Measurements from ENCODE around the gene SLC16A4.
A peak's percentile ranks its signal among the peaks of the same experiment; 100 is the strongest.

Gene SLC16A4

GRCh38 chr1:110370827-110371226 is 20.0 kb downstream of the SLC16A4 start:
- H3K36me3 ChIP-seq (ENCODE audit: insufficient read depth, low read length), result peaks cover 46% of the 10 kb centered on the region
- H2AFZ ChIP-seq (ENCODE audit: low read depth, low read length), result no peak overlapping the region
- no peaks in the 10 kb centered on the region for H3K4me1 ChIP-seq (ENCODE audit: insufficient read depth, low read length)
- no peaks in the 10 kb centered on the region for H3K9me3 ChIP-seq (ENCODE audit: low read length)
- H3K4me3 ChIP-seq (ENCODE audit: low read length), result no peak overlapping the region
- H3K27me3 ChIP-seq (ENCODE audit: insufficient read depth, low read length), result no peaks in the 10 kb centered on the region

GRCh38 chr1:110364221-110364620 is 26.6 kb downstream of the SLC16A4 start:
- Histone ChIP-seq H3K36me3 (ENCODE audit: insufficient read depth, low read length) (peaks cover 38% of the 10 kb centered on the region), H2AFZ (ENCODE audit: low read depth, low read length) (no peak overlapping the region), H3K9me3 (ENCODE audit: low read length) (no peaks in the 10 kb centered on the region), H3K4me3 (ENCODE audit: low read length) (no peak overlapping the region), H3K4me1 (ENCODE audit: insufficient read depth, low read length) (no peaks in the 10 kb centered on the region), H3K27me3 (ENCODE audit: insufficient read depth, low read length) (no peaks in the 10 kb centered on the region)

GRCh38 chr1:110361856-110362255 is 29.0 kb downstream of the SLC16A4 start:
- Histone ChIP-seq H3K9me3 (ENCODE audit: low read length) (no peaks in the 10 kb centered on the region), H2AFZ (ENCODE audit: low read depth, low read length) (no peak overlapping the region), H3K27me3 (ENCODE audit: insufficient read depth, low read length) (no peaks in the 10 kb centered on the region), H3K4me3 (ENCODE audit: low read length) (no peak overlapping the region), H3K36me3 (ENCODE audit: insufficient read depth, low read length) (peaks cover 40% of the 10 kb centered on the region), H3K4me1 (ENCODE audit: insufficient read depth, low read length) (no peaks in the 10 kb centered on the region)

GRCh38 chr1:110360431-110360830 is 30.4 kb downstream of the SLC16A4 start:
- Histone ChIP-seq H3K4me1 (ENCODE audit: insufficient read depth, low read length) (peaks cover 9% of the 10 kb centered on the region), H3K9me3 (ENCODE audit: low read length) (no peaks in the 10 kb centered on the region), H3K36me3 (ENCODE audit: insufficient read depth, low read length) (peaks cover 45% of the 10 kb centered on the region), H2AFZ (ENCODE audit: low read depth, low read length) (no peak overlapping the region), H3K4me3 (ENCODE audit: low read length) (no peak overlapping the region), H3K27me3 (ENCODE audit: insufficient read depth, low read length) (no peaks in the 10 kb centered on the region)

GRCh38 chr1:110356379-110356778 is 34.4 kb downstream of the SLC16A4 start:
- H3K4me3 ChIP-seq (ENCODE audit: low read length), result no peak overlapping the region
- H3K36me3 ChIP-seq (ENCODE audit: insufficient read depth, low read length), result peaks cover 39% of the 10 kb centered on the region
- H3K9me3 ChIP-seq (ENCODE audit: low read length), result no peaks in the 10 kb centered on the region
- no peak overlapping the region for H2AFZ ChIP-seq (ENCODE audit: low read depth, low read length)
- peaks cover 11% of the 10 kb centered on the region for H3K4me1 ChIP-seq (ENCODE audit: insufficient read depth, low read length)
- H3K27me3 ChIP-seq (ENCODE audit: insufficient read depth, low read length), result no peaks in the 10 kb centered on the region

GRCh38 chr1:110355321-110355720 is 35.5 kb downstream of the SLC16A4 start:
- H3K4me3 ChIP-seq (ENCODE audit: low read length), result no peak overlapping the region
- peaks cover 21% of the 10 kb centered on the region for H3K4me1 ChIP-seq (ENCODE audit: insufficient read depth, low read length)
- no peaks in the 10 kb centered on the region for H3K9me3 ChIP-seq (ENCODE audit: low read length)
- H3K36me3 ChIP-seq (ENCODE audit: insufficient read depth, low read length), result peaks cover 43% of the 10 kb centered on the region
- H3K27me3 ChIP-seq (ENCODE audit: insufficient read depth, low read length), result no peaks in the 10 kb centered on the region
- no peak overlapping the region for H2AFZ ChIP-seq (ENCODE audit: low read depth, low read length)

GRCh38 chr1:110350360-110350759 is 40.5 kb downstream of the SLC16A4 start:
- no peak overlapping the region for H2AFZ ChIP-seq (ENCODE audit: low read depth, low read length)
- peaks cover 46% of the 10 kb centered on the region for H3K4me1 ChIP-seq (ENCODE audit: insufficient read depth, low read length)
- no peaks in the 10 kb centered on the region for H3K9me3 ChIP-seq (ENCODE audit: low read length)
- no peaks in the 10 kb centered on the region for H3K27me3 ChIP-seq (ENCODE audit: insufficient read depth, low read length)
- no peak overlapping the region for H3K4me3 ChIP-seq (ENCODE audit: low read length)
- H3K36me3 ChIP-seq (ENCODE audit: insufficient read depth, low read length), result peaks cover 56% of the 10 kb centered on the region

- no peaks in the 10 kb centered on the region for H3K27me3 ChIP-seq (ENCODE audit: insufficient read depth, low read length)
- H3K4me3 ChIP-seq (ENCODE audit: low read length), result no peak overlapping the region
- no peak overlapping the region for H2AFZ ChIP-seq (ENCODE audit: low read depth, low read length)
- H3K36me3 ChIP-seq (ENCODE audit: insufficient read depth, low read length), result peaks cover 65% of the 10 kb centered on the region
- peaks cover 52% of the 10 kb centered on the region for H3K4me1 ChIP-seq (ENCODE audit: insufficient read depth, low read length)
- H3K9me3 ChIP-seq (ENCODE audit: low read length), result no peaks in the 10 kb centered on the region
Observed at GRCh38 chr1:110348771-110349170, 42.1 kb downstream of the SLC16A4 start.

- Histone ChIP-seq H3K4me1 (ENCODE audit: insufficient read depth, low read length) (peaks cover 59% of the 10 kb centered on the region), H3K9me3 (ENCODE audit: low read length) (no peaks in the 10 kb centered on the region), H3K36me3 (ENCODE audit: insufficient read depth, low read length) (peaks cover 66% of the 10 kb centered on the region), H3K27me3 (ENCODE audit: insufficient read depth, low read length) (no peaks in the 10 kb centered on the region), H2AFZ (ENCODE audit: low read depth, low read length) (no peak overlapping the region), H3K4me3 (ENCODE audit: low read length) (no peak overlapping the region)
Observed at GRCh38 chr1:110348050-110348449, 42.8 kb downstream of the SLC16A4 start.

- H2AFZ ChIP-seq (ENCODE audit: low read depth, low read length), result no peak overlapping the region
- H3K4me1 ChIP-seq (ENCODE audit: insufficient read depth, low read length), result peaks cover 66% of the 10 kb centered on the region
- H3K36me3 ChIP-seq (ENCODE audit: insufficient read depth, low read length), result peaks cover 72% of the 10 kb centered on the region
- H3K4me3 ChIP-seq (ENCODE audit: low read length), result no peak overlapping the region
- H3K9me3 ChIP-seq (ENCODE audit: low read length), result no peaks in the 10 kb centered on the region
- no peaks in the 10 kb centered on the region for H3K27me3 ChIP-seq (ENCODE audit: insufficient read depth, low read length)
Observed at GRCh38 chr1:110347182-110347893, 43.5 kb downstream of the SLC16A4 start.

- Histone ChIP-seq H3K4me1 (ENCODE audit: insufficient read depth, low read length) (peaks cover 73% of the 10 kb centered on the region), H3K36me3 (ENCODE audit: insufficient read depth, low read length) (peaks cover 73% of the 10 kb centered on the region)
Observed at GRCh38 chr1:110346690-110347089, 44.1 kb downstream of the SLC16A4 start.

GRCh38 chr1:110345480-110345879 is 45.3 kb downstream of the SLC16A4 start:
- Histone ChIP-seq H3K36me3 (ENCODE audit: insufficient read depth, low read length) (peaks cover 74% of the 10 kb centered on the region), H3K9me3 (ENCODE audit: low read length) (peaks cover 4% of the 10 kb centered on the region), H3K4me1 (ENCODE audit: insufficient read depth, low read length) (peaks cover 77% of the 10 kb centered on the region), H2AFZ (ENCODE audit: low read depth, low read length) (no peak overlapping the region), H3K4me3 (ENCODE audit: low read length) (no peak overlapping the region), H3K27me3 (ENCODE audit: insufficient read depth, low read length) (no peaks in the 10 kb centered on the region)

More at GRCh38 chr1:110346690-110347089, 44.1 kb downstream of the SLC16A4 start:
- H2AFZ ChIP-seq (ENCODE audit: low read depth, low read length), result no peak overlapping the region
- no peaks in the 10 kb centered on the region for H3K27me3 ChIP-seq (ENCODE audit: insufficient read depth, low read length)
- no peak overlapping the region for H3K4me3 ChIP-seq (ENCODE audit: low read length)
- H3K9me3 ChIP-seq (ENCODE audit: low read length), result no peaks in the 10 kb centered on the region

GRCh38 chr1:110344152-110344551 is 46.7 kb downstream of the SLC16A4 start:
- H3K4me3 ChIP-seq (ENCODE audit: low read length), result peak overlapping the region; percentile 38
- peaks cover 4% of the 10 kb centered on the region for H3K9me3 ChIP-seq (ENCODE audit: low read length)
- no peaks in the 10 kb centered on the region for H3K27me3 ChIP-seq (ENCODE audit: insufficient read depth, low read length)
- peaks cover 77% of the 10 kb centered on the region for H3K4me1 ChIP-seq (ENCODE audit: insufficient read depth, low read length)
- H2AFZ ChIP-seq (ENCODE audit: low read depth, low read length), result no peak overlapping the region
- peaks cover 72% of the 10 kb centered on the region for H3K36me3 ChIP-seq (ENCODE audit: insufficient read depth, low read length)

- Histone ChIP-seq H3K4me3 (ENCODE audit: low read length) (peak overlapping the region; percentile 38), H3K27me3 (ENCODE audit: insufficient read depth, low read length) (no peaks in the 10 kb centered on the region), H3K9me3 (ENCODE audit: low read length) (peaks cover 4% of the 10 kb centered on the region), H3K4me1 (ENCODE audit: insufficient read depth, low read length) (peaks cover 69% of the 10 kb centered on the region), H2AFZ (ENCODE audit: low read depth, low read length) (no peak overlapping the region), H3K36me3 (ENCODE audit: insufficient read depth, low read length) (peaks cover 64% of the 10 kb centered on the region)
Observed at GRCh38 chr1:110343249-110343648, 47.6 kb downstream of the SLC16A4 start.
